ENCODE data around the gene MIPEP.

The MIPEP gene

GRCh38 chr13:23703246-23703860, 185.8 kb downstream of the MIPEP start:
- peak; percentile 48 to 87 for DNase-seq (ENCODE audit: low read depth in 2 of 2)
- no peak for TF ChIP-seq CTCF (IDR thresholded peaks at IDR 0.05; ENCODE audit: low read depth, low read length)
- H3K4me3 ChIP-seq (replicated peaks in 1 of 2; ENCODE audit: low read depth in 2 of 2, low read length in 2 of 2), result no peak overlapping the region

DNA sequence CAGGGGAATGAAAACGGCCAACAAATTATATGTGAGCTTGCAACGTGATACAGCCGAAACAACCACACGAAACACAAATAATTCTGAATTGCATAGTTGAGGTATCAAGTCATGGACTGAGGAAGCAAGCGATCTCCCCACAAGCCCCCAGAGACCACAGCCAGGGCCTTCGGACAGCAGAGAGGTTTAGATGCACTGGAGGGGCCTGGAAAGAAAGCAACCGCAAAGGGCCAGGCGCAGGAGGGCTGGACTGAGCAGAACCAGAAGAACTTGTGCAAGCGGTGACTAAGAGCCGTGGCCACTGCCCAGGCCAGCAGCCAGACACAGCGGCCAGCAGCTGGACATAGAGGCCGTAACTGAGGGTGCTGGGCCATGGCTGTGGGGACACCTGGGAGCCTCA, 187.6 kb downstream of the MIPEP start:
- no peak for TF ChIP-seq CTCF (IDR thresholded peaks at IDR 0.05; ENCODE audit: low read depth, low read length)
- DNase-seq (ENCODE audit: low read depth in 2 of 2), result peak; percentile 98 to 100
- no peak overlapping the region for H3K4me3 ChIP-seq (replicated peaks in 1 of 2; ENCODE audit: low read depth in 2 of 2, low read length in 2 of 2)

- peak in 1 of 2 donors; percentile 26 for DNase-seq (ENCODE audit: low read depth in 2 of 2)
- no peak overlapping the region for H3K4me3 ChIP-seq (replicated peaks in 1 of 2; ENCODE audit: low read depth in 2 of 2, low read length in 2 of 2)
- no peak for TF ChIP-seq CTCF (IDR thresholded peaks at IDR 0.05; ENCODE audit: low read depth, low read length)
These were observed 188.0 kb downstream of the MIPEP start for GRCh38 chr13:23701186-23701585.

GRCh38 chr13:23699271-23699670, 189.9 kb downstream of the MIPEP start:
- DNase-seq (ENCODE audit: low read depth in 2 of 2), result no peak
- no peak overlapping the region for H3K4me3 ChIP-seq (replicated peaks in 1 of 2; ENCODE audit: low read depth in 2 of 2, low read length in 2 of 2)
- TF ChIP-seq CTCF (IDR thresholded peaks at IDR 0.05; ENCODE audit: low read depth, low read length), result no peak

- no peak overlapping the region for H3K4me3 ChIP-seq (replicated peaks in 1 of 2; ENCODE audit: low read depth in 2 of 2, low read length in 2 of 2)
- DNase-seq (ENCODE audit: low read depth in 2 of 2), result no peak
- no peak for TF ChIP-seq CTCF (IDR thresholded peaks at IDR 0.05; ENCODE audit: low read depth, low read length)
These were observed 191.4 kb downstream of the MIPEP start for GRCh38 chr13:23697772-23698313.

- no peak for DNase-seq (ENCODE audit: low read depth in 2 of 2)
- TF ChIP-seq CTCF (IDR thresholded peaks at IDR 0.05; ENCODE audit: low read depth, low read length), result no peak
- H3K4me3 ChIP-seq (replicated peaks in 1 of 2; ENCODE audit: low read depth in 2 of 2, low read length in 2 of 2), result no peak overlapping the region
These were observed 192.6 kb downstream of the MIPEP start for GRCh38 chr13:23696610-23697009.

Measured in cardiac fibroblast (primary cell).